Transverse colon (tissue), 4 donors: ENCODE data around the gene SLC25A48.

Source experiments
- EP300 ChIP-seq: sonication (generic); formaldehyde crosslinking; IDR thresholded peaks from one replicate; pipeline ENCODE4 v1.6.1; 2017; ENCODE audit warnings: antibody characterized with exemption, low read depth
- POLR2A ChIP-seq: fragments of 450-650 bp; IDR thresholded peaks from one replicate; pipeline ENCODE4 v1.6.1; 2016; ENCODE audit warnings: antibody characterized with exemption, mild to moderate bottlenecking, moderate library complexity
- POLR2AphosphoS5 ChIP-seq, 3 donors: sonication (generic); formaldehyde crosslinking; IDR thresholded peaks; one replicate each; pipeline ENCODE4 v1.6.1; 2016; ENCODE audit warnings: antibody characterized with exemption in 3 of 3
- TF ChIP-seq, protein P1 (sequence below), 5 experiments: fragments of 200-600 bp in 3 of 5; fragments of 450-650 bp in 2 of 5; sonication (generic) in 3 of 5; IDR thresholded peaks; 1 replicate in 2 of 5; 2 replicates in 3 of 5; pipeline ENCODE4 v1.5.1; 2016 to 2017; ENCODE audit warnings: antibody characterized with exemption in 5 of 5, inconsistent platforms in 3 of 5, mild to moderate bottlenecking in 2 of 5, moderate library complexity in 1 of 5

DNA sequence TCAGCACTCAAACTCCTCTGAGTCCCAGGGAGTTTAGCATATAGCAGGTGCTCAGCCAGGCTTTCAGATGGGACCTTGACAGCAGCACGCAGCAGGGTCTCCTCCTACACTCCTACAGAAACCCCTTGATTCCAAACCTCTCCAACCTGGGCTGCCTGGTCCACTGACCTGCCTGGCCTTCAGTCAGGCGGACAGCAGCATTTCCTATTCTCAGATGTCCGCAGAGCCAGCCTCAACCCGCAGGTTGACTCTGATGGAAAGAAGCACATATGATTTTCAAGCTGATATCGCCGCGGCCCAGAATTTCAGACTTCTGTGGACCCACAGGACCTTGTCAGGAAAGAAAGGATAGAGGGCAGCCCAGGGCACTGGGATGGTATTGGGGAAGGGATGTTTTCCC, 5.3 kb upstream of the SLC25A48 start:
- TF ChIP-seq POLR2A (no peak), POLR2AphosphoS5 (IDR thresholded peaks at IDR 0.05) (no peak), EP300 (no peak)
- TF ChIP-seq, protein P1, sequence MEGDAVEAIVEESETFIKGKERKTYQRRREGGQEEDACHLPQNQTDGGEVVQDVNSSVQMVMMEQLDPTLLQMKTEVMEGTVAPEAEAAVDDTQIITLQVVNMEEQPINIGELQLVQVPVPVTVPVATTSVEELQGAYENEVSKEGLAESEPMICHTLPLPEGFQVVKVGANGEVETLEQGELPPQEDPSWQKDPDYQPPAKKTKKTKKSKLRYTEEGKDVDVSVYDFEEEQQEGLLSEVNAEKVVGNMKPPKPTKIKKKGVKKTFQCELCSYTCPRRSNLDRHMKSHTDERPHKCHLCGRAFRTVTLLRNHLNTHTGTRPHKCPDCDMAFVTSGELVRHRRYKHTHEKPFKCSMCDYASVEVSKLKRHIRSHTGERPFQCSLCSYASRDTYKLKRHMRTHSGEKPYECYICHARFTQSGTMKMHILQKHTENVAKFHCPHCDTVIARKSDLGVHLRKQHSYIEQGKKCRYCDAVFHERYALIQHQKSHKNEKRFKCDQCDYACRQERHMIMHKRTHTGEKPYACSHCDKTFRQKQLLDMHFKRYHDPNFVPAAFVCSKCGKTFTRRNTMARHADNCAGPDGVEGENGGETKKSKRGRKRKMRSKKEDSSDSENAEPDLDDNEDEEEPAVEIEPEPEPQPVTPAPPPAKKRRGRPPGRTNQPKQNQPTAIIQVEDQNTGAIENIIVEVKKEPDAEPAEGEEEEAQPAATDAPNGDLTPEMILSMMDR (IDR thresholded peaks at IDR 0.05), result no peak
